SK-N-MC (cell line): ENCODE measurements around the gene KLHL24.

Experiments used
- EZH2 ChIP-seq: fragments of 200-600 bp; sonication (generic); IDR thresholded peaks from one replicate; pipeline ENCODE4 v1.6.1; 2017; ENCODE audit warnings: antibody characterized with exemption
- FOXP2 ChIP-seq: optimal IDR thresholded peaks from 2 replicates; pipeline ENCODE3; 2011; ENCODE audit warnings: mild to moderate bottlenecking, moderate library complexity; ENCODE audit not compliant: insufficient read depth; ENCODE audit errors: extremely low read length, control extremely low read depth
- POLR2AphosphoS5 ChIP-seq: IDR thresholded peaks from 2 replicates; pipeline ENCODE4 v1.6.1; 2012; ENCODE audit warnings: mild to moderate bottlenecking, low read depth, low read length, borderline replicate concordance

- TF ChIP-seq POLR2AphosphoS5 (no peak), EZH2 (no peak), FOXP2 (no peak)
Observed at GRCh38 chr3:183618542-183618941, 16.9 kb upstream of the KLHL24 start.
